CD4-positive, alpha-beta T cell treated with Interleukin-15 for 4 hours (primary cell): ENCODE data around the gene S100Z.

Experiments
- DNase-seq: peaks from one replicate; pipeline ENCODE4 v3.0.0-alpha.2; 2020; ENCODE audit warnings: low spot score

Gene S100Z

DNA sequence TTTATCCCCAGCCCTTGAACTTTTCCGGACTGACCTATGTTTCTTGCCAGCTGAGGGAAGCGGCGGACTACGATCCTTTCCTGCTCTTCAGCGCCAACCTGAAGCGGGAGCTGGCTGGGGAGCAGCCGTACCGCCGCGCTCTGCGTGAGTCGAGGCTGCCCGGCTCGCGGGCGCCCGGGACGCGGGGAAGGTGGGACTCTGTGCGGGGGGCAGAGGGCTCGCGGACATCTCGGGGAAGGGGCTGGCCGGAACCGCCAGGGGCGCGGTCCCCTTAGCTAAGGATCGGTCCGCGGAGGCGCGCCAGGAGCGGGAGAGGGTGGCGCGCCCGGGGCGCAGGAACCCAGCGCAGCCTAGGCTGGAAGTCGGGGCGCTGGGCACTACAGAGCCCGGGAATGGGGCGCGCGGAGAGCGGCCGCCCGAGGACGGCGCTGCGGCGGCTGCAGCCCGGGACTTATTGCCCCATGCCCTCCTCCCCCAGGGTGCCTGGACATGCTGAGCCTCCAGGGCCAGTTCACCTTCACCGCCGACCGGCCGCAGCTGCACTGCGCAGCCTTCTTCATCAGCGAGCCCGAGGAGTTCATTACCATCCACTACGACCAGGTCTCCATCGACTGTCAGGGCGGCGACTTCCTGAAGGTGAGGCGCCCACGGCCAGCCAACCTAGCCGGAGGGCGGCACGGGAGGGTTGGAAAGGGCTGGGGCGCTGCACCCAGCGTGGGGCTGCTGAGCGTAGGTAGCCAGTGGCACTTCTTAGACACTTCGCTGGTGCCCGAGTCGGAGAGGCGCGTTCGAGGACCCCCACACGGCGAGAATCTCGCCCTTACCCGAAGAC, 104.0 kb downstream of the S100Z start:
- DNase-seq: no peak

GRCh38 chr5:76954383-76954763, 104.6 kb downstream of the S100Z start:
- DNase-seq: no peak

GRCh38 chr5:76956033-76956432, 106.2 kb downstream of the S100Z start:
- DNase-seq: no peak

DNA sequence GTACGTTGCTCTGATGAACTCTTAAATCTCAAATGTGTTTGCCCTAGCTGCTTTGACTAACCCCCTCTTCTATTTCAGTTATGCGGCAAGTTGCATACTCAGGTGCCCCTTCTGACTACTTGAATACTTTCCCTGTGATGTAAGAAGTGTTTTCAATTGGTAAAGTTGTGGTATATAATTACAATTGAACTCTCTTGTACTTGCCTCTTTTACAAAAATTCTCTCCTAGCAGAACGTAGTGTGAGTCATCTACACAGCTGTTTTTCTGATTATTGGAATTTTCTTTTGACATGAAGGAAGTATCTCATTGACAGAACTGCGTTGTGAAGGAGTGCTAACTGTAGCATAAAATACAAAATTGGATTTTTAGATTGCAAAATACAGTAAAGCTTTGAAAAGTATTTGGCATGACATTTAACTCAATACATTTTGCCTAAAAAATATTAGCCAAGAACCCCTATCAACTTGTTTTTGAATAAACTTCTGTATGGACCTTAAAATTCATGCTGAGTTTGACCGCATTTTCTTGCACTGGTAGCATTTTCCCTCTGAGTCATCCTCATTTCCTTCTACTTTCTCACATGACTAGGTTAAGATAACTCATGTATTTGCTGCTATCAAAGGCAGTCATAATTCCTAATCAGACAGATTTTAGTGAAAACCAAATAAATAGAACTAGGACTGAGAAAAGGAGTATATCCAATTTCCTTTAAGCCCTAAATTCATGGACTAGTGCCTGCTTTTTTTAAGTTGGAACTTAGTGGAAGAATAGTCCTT, 109.4 kb downstream of the S100Z start:
- no peak for DNase-seq

DNA sequence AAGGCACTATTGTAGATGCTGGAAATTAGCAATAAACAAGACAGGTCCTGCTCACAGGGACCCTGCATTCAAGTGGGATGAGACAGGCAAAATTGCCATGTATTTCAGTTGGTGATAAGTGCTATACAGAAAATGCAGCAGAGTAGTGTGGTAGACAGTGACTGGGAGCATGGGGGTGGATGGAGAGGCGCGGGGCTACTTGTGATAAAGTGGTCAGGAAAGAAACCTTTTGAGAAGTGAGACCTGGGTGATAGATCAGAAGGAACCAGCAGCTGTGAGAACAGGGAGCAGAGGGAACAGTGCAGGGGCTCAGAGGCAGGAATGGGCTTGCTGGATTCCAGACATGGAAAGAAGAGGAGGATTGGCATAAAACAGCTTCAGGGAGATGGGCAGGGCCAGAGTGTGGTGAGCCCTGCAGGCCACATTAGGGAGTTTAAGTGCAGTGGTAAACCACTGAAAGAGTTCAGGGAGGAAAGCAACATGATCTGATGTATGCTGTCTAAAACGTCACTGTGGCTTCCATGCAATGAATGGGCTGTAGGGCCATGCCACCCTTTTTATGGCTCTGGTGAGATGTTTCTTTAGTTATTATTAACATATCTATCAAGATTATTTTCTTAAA, 110.3 kb downstream of the S100Z start:
- DNase-seq: no peak

- DNase-seq: no peak
These were observed 114.2 kb downstream of the S100Z start for GRCh38 chr5:76964060-76964459.
